Right ventricle myocardium inferior (tissue), 1 donor: ENCODE data around the gene ATXN1. TPM values are rescaled to one million over a fixed set of nuclear protein-coding genes. Genes with fewer than 3 reads are reported as not detected.

Experiments used
- ATAC-seq: fragments of 200-7000 bp; cut with Tn5 transposase; one replicate; pipeline ENCODE4 v1.9.1; 2020; ENCODE audit warnings: mild to moderate bottlenecking, moderate library complexity
- DNase-seq: peaks from one replicate; pipeline ENCODE4 v3.0.0; 2021; ENCODE audit errors: missing footprints
- intact Hi-C: fragments of 100-400 bp; cut with DNase I; formaldehyde crosslinking; loops from one replicate; pipeline ENCODE4 v1.11.0; 2022
- total RNA-seq: library from RNA; stranded (reverse); fragmentation: NEBNext Ultra II Directional; extraction: Animal tissue kit (Norgen Biotek cat#: 25700); gene quantifications from one replicate; pipeline ENCODE4 v1.2.1, GENCODE V29; 2021
- donor health status: DM: no; HTN: yes; CAD: no; lungs with severe emphysema.

ATXN1 gene
- total RNA-seq, 1 donor from 2014 or later: 42.5 TPM

GRCh38 chr6:16324606-16325225 is 436.5 kb downstream of the ATXN1 start:
- DNase-seq (no peak), ATAC-seq (no peak)
- intact Hi-C loops: no loop called here

- intact Hi-C loops: no loop called here
- no peak for ATAC-seq
- DNase-seq: no peak
Observed at GRCh38 chr6:16324184-16324583, 437.1 kb downstream of the ATXN1 start.

- DNase-seq (no peak), ATAC-seq (peak; percentile 78)
- intact Hi-C loops: no loop called here
Observed at GRCh38 chr6:16322666-16323312, 438.5 kb downstream of the ATXN1 start.

- DNase-seq: no peak
- ATAC-seq: no peak
- intact Hi-C loops: loop anchor here (2.0 kb wide), 1 partner anchor 83 kb away; the partner anchor contains the start of gene GMPR
Observed at GRCh38 chr6:16321826-16322225, 439.4 kb downstream of the ATXN1 start.

GRCh38 chr6:16321341-16321710 is 439.9 kb downstream of the ATXN1 start:
- intact Hi-C loops: loop anchor here (2.0 kb wide), 1 partner anchor 83 kb away; the partner anchor contains the start of gene GMPR
- ATAC-seq: no peak
- no peak for DNase-seq

- intact Hi-C loops: loop anchor here (2.0 kb wide), 1 partner anchor 82 kb away; the partner anchor contains the start of gene GMPR
- DNase-seq (no peak), ATAC-seq (peak; percentile 20)
Observed at GRCh38 chr6:16320533-16321340, 440.5 kb downstream of the ATXN1 start.

- ATAC-seq (peak; percentile 85), DNase-seq (no peak)
- intact Hi-C loops: loop anchor here (2.0 to 10.0 kb wide), 2 partner anchors 81 to 765 kb away; partner anchors contain the start of gene GMPR
Observed at GRCh38 chr6:16319813-16320532, 441.3 kb downstream of the ATXN1 start.

GRCh38 chr6:16318953-16319720 is 442.1 kb downstream of the ATXN1 start:
- intact Hi-C loops: loop anchor here (10.0 kb wide), 1 partner anchor 766 kb away; no protein-coding TSS in a partner anchor
- ATAC-seq: no peak
- DNase-seq: no peak

- DNase-seq (no peak), ATAC-seq (no peak)
- intact Hi-C loops: loop anchor here (10.0 kb wide), 1 partner anchor 766 kb away; no protein-coding TSS in a partner anchor
Observed at GRCh38 chr6:16318538-16318937, 442.7 kb downstream of the ATXN1 start.

GRCh38 chr6:16316741-16317251 is 444.5 kb downstream of the ATXN1 start:
- no peak for ATAC-seq
- intact Hi-C loops: loop anchor here (10.0 kb wide), 1 partner anchor 768 kb away; no protein-coding TSS in a partner anchor

GRCh38 chr6:16314296-16314695 is 447.0 kb downstream of the ATXN1 start:
- DNase-seq: no peak
- intact Hi-C loops: loop anchor here (10.0 kb wide), 1 partner anchor 771 kb away; no protein-coding TSS in a partner anchor
- no peak for ATAC-seq

More at GRCh38 chr6:16316741-16317251, 444.5 kb downstream of the ATXN1 start:
- no peak for DNase-seq

- intact Hi-C loops: loop anchor here (10.0 kb wide), 1 partner anchor 771 kb away; no protein-coding TSS in a partner anchor
- no peak for ATAC-seq
Observed at GRCh38 chr6:16313732-16314131, 447.5 kb downstream of the ATXN1 start.

GRCh38 chr6:16311763-16312162 is 449.5 kb downstream of the ATXN1 start:
- DNase-seq: no peak
- no peak for ATAC-seq
- intact Hi-C loops: loop anchor here (10.0 kb wide), 1 partner anchor 773 kb away; no protein-coding TSS in a partner anchor

More at GRCh38 chr6:16313732-16314131, 447.5 kb downstream of the ATXN1 start:
- no peak for DNase-seq

GRCh38 chr6:16306334-16306733 is 454.9 kb downstream of the ATXN1 start:
- no peak for DNase-seq
- no peak for ATAC-seq
- intact Hi-C loops: no loop called here

- DNase-seq (no peak), ATAC-seq (no peak)
- intact Hi-C loops: no loop called here
Observed at GRCh38 chr6:16305788-16306187, 455.5 kb downstream of the ATXN1 start.

GRCh38 chr6:16305246-16305725 is 456.0 kb downstream of the ATXN1 start:
- intact Hi-C loops: no loop called here
- no peak for ATAC-seq
- DNase-seq: no peak
